AG08395 (cell line): ENCODE results near the gene ACTN1.
"Not testable (repeated sequence)": the region's sequence is repeated elsewhere in the genome, so short reads cannot be mapped to it uniquely, and the experiment has no call there.

Experiments used
- DNase-seq: peaks from one replicate; pipeline ENCODE4 v3.0.0; 2012; ENCODE audit warnings: mixed read lengths, low spot score

Gene ACTN1

DNA sequence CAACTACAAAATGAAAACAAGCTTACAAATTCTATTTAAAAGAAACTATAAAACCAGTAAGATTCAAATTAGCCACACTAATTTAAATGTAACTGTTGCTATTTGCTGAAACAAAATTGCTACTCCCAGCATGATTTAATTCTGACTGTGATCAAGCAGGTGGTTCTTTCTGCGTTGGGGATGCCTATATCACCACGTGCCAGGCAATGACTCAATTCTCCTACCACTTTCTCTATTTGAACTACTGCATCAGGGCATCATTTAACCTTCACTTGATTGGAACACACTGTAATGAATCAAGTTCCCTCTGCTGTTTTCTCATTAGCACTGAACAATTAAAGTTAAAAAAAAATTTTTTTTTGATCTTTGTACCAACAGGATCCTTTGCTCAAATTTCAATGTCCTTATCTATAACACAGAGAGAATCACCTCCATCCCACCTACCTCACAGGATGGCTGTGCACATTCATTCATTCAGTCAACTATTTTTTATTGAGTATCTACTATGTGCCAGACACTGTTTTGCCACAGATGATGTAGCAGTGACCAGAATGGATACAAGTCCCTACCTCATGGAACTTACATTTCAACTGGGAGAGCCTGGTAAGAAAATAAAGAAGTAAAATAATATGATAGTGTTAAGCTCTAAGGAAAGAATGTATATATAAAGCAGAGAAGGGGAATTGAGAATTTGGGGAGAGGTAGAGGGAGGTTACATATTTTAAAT is 8.0 kb upstream of the ACTN1 start:
- DNase-seq: no peak

GRCh38 chr14:68986225-68986624 is 7.1 kb upstream of the ACTN1 start:
- no peak for DNase-seq

DNA sequence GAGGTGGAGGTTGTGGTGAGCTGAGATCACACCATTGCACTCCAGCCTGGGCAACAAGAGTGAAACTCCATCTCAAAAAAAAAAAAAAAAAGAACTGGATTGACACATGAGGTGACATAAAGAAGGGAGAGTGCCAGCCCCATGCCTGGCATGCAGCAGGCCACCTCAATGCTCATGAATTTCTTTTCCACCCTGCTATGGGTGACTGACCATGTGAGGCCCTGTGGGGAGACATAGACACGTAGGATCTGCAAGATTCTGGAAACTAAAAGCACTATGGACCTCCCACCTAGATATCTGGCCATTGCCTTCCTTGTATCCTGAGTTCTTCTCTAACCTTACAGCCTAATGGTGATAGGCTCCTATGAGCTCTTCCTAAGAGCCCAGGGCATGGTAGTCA is 5.6 kb upstream of the ACTN1 start:
- no peak for DNase-seq

DNA sequence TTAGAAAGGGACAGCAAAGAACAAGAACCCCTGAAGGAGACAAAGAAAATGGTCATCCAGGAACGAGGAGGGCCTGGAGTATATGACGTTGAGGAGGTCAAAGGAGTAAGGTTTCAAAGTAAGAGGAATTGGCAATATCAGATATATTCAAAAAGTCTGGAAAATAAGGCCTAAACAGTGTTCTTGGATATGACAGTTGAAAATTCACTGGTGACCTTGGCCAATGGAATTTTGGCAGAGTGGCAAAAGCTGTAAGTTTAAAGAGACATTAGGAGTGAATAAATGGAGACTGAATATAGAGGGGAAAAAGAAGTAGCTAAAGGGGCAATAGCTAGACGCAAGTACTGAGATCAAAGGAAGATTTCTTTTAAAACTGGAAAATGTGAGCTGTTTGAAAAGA is 4.1 kb upstream of the ACTN1 start:
- no peak for DNase-seq

DNA sequence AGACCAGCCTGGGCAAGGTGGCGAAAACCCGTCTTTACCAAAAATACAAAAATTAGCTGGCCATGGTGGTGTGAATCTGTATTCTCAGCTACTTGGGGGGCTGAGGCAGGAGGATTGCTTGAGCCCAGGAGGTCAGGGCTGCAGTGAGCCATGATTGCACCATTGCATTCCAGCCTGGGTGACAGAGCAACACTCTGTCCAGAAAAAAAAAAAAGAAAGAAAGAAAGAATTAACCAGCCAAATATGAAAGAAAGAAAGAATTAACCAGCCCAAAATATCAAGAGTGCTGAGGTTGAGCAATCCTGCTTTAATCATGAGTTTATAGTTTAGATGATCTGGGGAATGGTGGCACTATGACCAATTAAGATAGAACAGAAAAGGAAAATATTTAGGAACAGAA is 3.5 kb upstream of the ACTN1 start:
- no peak for DNase-seq

DNA sequence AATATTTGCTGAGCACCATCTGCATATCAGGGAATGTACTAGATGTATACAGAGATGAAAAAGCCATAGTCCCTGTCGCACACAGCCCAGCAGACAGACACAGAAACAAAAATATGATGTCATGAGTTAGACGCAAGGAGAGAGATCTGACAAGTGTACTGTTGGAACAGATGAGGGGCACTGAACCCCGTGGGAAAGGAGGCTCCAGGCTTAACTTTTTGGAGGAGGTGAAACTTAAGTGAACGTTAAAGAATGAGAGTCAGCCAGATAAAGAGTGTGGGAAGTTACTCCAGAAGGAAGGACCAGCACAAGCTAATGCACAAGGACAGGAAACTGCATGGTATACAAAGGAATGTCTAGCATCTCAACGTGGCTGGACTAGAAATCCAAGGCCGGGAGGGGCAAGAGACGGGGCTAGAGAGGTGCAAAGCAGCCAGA is 2.5 kb upstream of the ACTN1 start:
- peak; percentile 16 for DNase-seq

DNA sequence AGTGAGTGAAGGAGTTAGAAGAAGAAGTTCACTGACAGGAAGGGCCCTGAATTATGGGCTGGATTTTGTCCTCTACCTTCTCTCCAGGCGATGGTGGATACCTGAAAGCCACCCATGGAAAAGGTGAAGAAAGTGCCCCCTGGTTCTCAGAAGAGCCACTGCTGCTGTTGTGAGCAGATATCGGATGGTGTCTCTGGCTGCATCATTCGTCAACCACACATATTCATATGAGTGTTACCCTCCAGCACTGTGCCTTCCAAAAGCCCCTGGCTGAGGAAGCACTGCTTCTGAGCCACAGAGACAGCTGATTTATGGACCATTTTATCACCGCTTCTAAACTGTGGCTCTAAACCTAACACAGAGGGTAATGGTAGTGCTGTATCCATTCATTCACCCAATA is 2.0 kb upstream of the ACTN1 start:
- no peak for DNase-seq

DNA sequence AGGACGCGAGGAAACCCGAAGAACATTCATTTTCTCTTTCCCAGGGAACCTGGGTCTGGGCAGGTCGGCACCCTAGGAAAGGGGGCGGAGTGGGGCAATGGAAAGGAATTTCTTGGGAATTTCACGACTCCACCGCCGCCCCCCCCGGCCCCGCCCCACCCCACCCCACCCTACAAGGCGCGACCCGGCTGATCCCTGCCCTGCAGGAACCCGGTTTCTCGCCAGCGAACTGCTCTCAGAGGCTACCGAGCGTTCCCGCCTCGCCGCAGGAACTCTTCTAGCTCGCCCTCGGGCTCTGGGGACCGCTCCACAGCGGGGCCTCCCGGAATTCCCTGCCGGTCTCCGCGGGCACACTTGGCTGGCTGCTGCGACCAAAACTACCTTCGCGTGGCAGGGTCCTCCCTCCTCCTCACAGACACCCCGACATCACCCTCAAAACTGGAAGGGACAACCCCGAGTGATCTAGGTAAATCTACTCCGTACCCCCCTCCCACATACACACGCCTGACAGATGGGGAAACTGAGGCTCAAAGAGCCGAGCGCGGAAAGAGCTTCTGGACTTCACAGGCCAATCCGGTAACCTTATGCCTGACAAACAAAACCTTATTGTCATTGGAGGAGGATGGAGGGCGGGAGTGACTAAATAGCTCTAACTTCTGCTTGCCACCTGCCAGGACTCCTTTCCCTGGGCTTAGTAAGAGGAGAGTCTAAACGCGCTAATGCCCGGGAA is 785 bp upstream of the ACTN1 start:
- peak; percentile 68 for DNase-seq

DNA sequence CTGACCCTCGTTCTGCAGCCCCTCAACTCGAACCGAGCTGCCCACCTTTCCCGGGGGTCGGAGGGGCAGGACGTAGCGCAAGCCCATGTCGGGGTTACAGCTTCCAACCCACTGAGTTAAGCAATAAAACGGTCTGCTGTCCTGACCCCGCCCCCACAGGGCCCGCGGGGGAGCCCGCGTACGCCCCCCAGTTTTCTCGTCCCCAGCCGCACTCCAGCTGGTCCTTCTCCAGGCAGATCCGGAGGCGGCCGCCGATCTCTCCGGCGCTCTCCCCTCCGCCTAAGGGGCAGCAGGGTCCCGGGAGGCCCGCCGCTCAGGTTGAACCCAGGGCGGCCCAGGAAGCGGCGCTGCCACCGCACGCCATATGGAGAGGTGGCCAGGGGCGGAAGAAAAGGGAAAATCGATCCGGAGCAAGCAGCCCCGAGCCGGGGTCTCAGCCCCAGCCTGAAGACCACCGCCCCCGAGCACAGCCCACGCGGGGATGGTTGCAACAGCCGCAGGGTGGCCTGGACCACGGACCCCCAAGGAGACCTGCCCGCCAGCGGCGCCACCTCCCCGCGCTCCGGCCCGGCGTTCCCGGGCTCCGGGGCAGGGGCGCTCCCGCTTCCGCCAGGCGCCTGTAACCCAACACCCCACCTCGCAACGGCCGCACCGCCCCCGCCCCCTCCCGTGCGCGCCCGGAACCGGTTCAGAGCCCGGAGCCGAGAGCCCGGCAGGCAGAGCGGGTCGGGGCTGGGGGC is 760 bp downstream of the ACTN1 start:
- DNase-seq: peak; percentile 37

- DNase-seq: peak; percentile 87
Observed at GRCh38 chr14:68977718-68978171, 1.4 kb downstream of the ACTN1 start.

DNA sequence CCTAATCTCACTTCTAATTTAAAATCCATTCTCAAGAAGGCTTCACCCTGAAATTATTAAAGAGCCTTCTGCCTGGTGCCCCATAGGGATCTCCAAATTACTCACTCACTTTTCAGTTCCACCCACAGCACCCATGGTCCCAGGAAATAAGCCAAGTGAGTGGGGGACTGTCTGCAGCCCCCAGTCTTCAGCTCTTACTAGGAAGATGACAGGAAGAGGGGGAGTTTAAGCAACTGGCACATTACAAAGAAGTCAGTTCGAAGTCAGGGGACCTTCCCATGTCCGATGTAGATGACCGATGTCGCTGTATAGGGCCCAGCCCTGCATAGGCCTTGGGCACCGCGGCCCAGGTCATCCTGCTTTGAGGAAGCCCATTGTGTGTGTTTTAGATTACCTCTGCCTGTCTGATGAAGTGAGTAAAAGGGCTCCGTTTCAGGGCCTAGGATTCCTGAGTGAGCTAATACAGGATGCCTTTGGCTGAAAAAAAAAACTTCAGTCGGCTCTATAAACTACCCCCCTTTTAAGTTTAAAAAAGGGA is 1.9 kb downstream of the ACTN1 start:
- no peak for DNase-seq

GRCh38 chr14:68976160-68977067 is 2.7 kb downstream of the ACTN1 start:
- peak; percentile 50 for DNase-seq

GRCh38 chr14:68975667-68976066 is 3.4 kb downstream of the ACTN1 start:
- peak; percentile 66 for DNase-seq

DNA sequence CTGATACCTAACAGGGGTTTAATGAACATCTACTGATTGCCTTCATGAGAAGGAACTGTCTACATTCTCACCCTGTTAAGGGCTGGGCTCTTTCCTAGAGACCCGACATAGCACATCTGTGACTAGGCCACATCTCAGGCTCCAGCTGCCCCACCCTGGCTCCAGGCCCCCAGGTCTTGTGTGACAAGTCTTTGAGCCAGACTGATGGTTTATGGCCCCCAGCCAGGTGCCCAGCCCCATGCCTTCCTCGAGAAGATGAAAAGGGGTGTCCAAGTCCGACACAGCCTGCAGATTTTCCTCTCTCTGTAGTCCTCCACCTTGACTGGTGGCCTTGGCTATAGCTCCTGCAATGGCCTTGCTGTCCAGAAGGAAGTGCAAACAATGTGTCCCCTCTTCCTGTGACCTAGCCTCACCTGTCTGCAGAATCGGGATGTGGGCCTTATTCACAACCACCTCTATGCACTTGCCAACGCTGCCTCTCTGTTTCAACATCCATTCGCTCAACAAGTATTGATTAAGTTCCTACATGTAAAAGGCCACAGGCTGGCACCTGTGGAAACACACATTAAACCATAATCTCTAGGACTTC is 4.2 kb downstream of the ACTN1 start:
- DNase-seq: no peak

- DNase-seq: no peak
Observed at GRCh38 chr14:68973639-68974038, 5.5 kb downstream of the ACTN1 start.

DNA sequence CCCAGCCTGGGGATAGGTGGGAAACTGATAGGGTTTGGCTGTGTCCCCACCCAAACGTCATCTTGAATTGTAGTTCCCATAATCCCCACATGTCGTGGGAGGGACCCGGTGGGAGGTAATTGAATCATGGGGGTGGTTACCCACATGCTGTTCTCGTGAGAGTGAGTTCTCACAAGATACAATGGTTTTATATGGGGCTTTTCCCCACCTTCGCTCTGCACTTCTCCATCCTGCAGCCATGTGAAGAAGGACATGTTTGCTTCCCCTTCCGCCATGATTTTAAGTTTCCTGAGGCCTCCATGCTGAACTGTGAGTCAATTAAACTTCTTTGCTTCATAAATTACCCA is 5.9 kb downstream of the ACTN1 start:
- not testable (repeated sequence) for DNase-seq

DNA sequence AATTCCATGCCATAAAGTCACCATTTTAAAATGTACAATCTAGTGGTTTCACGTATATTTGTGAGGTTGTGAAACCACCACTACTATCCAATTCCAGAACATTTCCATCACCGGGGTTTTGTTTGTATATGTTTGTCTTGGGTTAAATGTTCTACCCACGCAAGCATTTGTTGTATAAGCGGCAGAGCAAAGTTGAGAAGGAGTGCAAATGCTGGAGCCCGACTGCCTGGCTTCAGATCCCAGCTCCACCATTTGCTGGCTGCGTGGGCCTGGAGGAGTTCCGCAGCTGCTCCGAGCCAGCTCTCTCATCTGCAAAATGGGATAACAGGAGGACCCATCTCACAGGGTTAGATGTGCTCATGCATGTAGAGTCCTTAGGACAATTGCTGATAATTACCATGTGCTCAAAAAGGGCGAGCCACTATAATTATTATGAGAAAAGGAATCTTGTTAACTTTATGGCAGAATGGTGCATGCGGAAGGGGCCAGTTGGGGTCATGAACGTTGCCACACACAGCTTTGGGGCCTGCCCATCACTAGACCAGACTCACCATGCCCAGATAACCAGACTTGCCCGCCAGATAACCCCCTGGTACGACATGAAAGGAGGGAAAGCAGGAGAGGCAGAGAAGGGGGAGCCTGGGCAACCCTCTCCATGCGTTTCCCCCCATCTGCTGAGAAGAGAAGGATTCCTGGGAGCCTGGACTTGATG is 6.4 kb downstream of the ACTN1 start:
- no peak for DNase-seq

DNA sequence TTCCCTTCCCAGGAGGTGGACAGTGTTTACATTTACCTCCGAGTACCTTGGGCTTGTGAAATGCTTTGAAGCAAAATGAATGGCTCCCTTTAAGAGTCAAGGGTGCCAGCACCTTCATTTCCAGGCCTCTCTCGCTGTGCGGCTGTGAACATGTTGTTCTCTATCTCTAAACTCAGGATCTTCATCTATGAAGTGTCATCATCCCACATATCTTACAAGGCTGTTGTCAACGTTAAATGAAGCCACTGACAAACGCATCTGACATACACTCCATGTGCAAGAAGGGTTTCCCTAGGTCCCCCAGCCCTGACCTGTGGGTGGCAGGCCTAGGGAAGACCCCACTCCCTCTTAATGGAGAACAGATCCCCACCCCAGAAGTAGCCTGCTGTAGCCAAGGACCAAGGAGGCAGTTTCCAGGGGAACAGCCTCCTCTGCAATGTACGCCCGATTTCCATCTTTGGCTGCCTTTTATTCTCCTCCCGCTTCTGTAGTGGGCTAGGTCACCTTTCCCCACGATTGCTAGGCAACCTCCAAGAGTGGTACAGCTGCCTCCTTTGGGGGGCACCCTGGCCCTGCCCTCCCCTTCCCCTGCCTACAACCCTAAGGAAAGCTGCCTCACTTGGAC is 7.6 kb downstream of the ACTN1 start:
- no peak for DNase-seq

DNA sequence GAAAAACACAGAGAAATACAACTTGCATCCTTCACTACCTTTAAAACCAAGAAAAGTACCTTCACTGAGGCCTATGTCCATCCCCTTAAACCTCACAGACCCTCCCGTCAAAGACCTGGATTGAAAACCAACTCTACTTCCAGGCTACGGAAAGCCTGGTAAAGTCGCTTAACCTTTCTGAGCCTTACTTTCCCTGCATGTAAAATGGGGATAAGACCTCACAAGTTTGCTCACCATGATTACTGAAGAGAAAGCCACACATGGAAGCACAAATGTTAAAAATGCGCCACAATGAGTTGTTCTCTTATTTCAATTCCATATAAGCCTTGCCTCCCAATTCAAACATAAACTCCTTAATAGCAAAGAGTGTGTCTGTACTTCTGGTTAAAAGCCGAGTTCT is 8.4 kb downstream of the ACTN1 start:
- DNase-seq: no peak

- DNase-seq: no peak
Observed at GRCh38 chr14:68970038-68970612, 9.0 kb downstream of the ACTN1 start.
